HG02884 (cell line): ENCODE results near the gene PTTG1IP.
"Not testable (repeated sequence)": the region's sequence is repeated elsewhere in the genome, so short reads cannot be mapped to it uniquely, and the experiment has no call there.

ENCODE experiments used
- ATAC-seq: cut with Tn5 transposase; IDR thresholded peaks from one replicate; pipeline ENCODE4 v1.9.1; 2021; ENCODE audit warnings: mild to moderate bottlenecking, moderate library complexity; ENCODE audit not compliant: unreplicated experiment

PTTG1IP gene

GRCh38 chr21:44833663-44834062 lies 39.8 kb downstream of the PTTG1IP start:
- no peak for ATAC-seq

DNA sequence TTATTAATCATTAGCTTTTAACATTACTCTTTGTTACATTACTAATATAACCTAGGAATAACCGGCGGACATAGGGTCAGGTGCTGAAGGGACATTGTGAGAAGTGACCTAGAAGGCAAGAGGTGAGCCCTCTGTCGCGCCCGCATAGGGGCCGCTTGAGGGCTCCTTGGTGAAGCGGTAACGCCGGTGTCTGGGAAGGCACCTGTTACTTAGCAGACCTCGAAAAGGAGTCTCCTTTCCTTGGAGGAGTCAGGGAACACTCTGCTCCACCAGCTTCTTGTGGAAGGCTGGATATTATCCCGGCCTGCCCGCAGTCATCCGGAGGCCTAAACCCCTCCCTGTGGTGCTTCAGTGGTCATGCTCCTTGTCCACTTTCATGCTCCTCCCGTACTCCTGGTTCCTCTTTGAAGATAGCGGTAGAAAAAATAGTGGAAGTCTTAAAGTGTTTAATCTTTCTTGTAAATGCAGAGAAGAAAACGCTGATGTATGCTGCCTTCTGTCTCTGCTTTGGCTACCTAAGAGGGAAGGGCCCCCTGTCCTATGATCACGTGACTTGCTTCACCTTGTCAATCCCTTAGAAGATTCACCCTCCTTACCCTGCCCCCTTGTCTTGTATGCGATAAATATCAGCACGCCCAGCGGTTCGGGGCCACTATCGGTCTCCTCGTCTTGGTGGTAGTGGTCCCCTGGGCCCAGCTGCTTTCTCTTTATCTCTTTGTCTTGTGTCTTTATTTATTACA lies 40.8 kb downstream of the PTTG1IP start:
- ATAC-seq: not testable (repeated sequence)

DNA sequence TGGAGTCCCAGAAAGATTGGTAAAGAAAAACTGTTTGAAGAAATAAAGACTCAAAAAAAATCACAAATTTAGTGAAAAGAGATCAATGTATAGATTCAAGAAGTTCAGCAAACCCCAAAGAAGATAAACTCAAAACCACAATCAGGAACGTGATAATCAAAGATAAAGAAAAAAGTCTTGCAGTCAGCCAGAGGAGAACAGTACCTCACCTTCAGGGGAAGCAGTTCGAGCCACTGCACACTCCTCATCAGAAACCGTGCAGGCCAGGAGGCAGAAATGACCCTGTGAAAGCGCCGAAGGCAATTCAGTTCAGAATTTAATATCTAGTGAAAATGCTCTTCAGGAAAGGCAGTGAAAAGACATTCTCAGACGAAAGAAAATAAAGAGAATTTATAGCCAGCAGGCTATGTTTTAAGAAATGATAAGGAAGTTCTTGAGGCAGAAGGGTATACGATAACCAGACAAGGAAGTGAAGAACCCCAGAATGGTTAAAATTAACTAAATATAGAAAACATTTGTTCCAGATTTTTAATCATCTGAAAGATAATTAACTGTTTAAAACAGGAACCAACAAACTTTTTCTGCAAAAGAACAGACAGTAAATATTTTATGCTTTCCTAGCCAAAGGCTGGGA lies 42.1 kb downstream of the PTTG1IP start:
- no peak for ATAC-seq

DNA sequence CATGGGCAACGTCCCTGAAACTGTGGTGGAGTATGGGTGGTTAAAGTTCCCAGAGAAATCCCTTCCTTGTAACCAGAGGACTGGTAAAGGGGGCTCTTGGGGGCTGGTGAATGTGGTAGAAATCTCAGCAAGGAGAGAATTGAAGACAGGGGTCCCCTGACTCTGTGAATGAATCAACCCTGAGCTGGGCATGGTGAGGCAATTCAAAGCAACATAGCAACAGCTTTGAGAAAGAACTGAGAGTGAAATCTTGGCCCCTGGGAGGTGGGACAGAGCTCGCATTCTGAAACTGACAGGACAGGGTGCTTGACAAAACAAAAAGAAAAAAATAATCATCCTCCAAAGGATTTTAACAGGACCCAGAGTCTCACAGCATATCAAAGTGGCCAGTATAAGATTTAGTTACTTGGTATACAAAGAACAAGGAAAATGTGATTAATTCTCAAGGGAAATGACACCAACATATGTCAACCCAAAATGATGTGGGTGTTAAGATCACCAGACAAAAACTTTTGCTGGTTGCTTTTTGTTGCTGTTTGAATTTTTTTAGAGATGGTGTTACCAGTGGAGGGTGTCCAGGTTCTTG lies 43.9 kb downstream of the PTTG1IP start:
- no peak for ATAC-seq

GRCh38 chr21:44828362-44829056 lies 45.0 kb downstream of the PTTG1IP start:
- ATAC-seq: no peak

- no peak for ATAC-seq
Measured at GRCh38 chr21:44823179-44823660, 50.3 kb downstream of the PTTG1IP start.

- no peak for ATAC-seq
Measured at GRCh38 chr21:44822484-44823178, 50.9 kb downstream of the PTTG1IP start.

GRCh38 chr21:44820851-44821250 lies 52.6 kb downstream of the PTTG1IP start:
- no peak for ATAC-seq

DNA sequence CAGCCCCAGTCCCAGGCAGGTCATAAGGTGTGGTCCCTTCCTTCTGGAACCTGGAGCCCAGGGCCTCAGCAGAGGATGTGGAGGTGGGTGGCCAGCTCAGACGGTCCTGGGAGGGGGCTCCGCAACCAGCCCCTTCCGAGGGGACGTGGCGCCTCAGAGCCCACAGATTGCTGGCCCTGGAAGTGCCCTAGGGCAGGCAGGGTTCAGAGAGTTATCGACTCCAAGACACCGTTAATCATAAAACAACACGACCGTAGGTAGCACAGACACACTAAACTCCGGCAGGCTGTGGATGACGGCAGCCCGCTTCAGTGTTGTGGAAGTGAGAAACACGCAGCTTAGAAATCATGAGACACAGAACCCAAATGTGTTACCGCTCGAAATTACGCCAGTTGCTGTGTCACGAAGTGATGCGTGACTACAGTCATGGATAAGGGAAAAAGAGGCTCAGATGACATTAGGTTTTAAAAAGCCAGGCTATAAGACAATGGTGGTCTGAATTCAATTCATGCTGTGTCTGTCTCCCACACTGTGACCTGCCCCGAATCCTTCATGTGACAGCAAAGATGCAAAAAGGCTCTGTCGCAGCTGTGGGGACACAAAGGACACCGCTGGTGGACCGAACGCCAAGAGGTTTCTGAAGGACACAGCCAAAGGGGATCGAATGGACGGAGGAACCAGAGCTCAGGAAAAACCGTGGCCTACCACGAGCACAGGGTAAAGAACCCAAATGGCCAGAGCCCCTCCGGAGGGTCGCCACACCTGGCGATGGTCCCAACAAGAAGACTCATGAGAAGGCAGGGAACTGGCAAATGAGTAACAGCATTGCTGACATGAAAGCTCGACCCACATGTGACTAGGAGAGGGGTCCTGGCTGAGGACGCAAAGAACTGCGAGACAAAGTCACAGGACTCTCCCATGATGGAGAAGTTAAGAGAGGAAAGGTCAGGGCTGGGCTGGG lies 53.9 kb downstream of the PTTG1IP start:
- ATAC-seq: no peak

DNA sequence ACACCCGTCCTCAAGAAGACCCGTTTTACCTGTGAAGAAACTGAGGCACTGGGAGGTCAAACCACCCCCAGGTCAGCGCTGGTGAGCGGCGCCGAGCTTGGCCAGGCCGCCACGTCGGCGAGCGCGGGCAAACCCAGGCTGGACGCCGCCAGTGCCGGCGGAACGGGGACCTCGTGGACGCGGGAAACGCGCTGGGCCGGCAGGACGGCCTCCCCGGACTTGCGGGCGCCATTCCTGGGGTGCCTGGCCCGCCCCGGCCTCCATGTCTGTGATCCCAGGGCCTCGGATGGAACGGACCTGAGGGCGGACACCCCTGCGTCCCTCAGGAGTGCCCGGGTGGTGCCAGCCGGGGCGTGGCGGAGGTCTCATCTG lies 54.9 kb downstream of the PTTG1IP start:
- ATAC-seq: no peak

- peak; percentile 45 for ATAC-seq
Measured at GRCh38 chr21:44817914-44818639, 55.4 kb downstream of the PTTG1IP start, which contains the start of gene SUMO3. TSS of gene SUMO3 (minus strand) at chr21:44818062. CDS start at chr21:44817968, 94 bp downstream.

DNA sequence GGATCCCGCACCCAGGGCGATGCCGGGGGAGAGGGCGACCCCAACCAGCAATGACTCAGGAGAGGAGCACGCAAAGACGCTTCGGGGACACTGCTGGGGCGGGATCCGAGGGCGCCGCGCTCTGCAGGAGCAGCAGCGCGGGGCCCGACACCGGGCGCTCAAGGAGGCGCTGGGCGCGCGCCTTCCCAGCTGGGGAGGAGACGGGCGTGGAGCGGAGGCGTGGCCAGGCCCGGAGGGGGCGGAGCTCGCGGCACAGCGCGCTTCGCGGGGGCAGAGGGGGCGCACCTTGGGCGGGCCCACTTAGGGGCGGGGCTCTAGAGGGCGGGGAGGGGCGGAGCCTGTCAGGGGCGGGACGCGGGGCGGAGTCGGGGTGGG lies 56.0 kb downstream of the PTTG1IP start:
- peak; percentile 77 for ATAC-seq

- no peak for ATAC-seq
Measured at GRCh38 chr21:44816761-44817505, 56.6 kb downstream of the PTTG1IP start.

GRCh38 chr21:44815852-44816628 lies 57.5 kb downstream of the PTTG1IP start:
- ATAC-seq: no peak

- no peak for ATAC-seq
Measured at GRCh38 chr21:44815225-44815624, 58.3 kb downstream of the PTTG1IP start.

DNA sequence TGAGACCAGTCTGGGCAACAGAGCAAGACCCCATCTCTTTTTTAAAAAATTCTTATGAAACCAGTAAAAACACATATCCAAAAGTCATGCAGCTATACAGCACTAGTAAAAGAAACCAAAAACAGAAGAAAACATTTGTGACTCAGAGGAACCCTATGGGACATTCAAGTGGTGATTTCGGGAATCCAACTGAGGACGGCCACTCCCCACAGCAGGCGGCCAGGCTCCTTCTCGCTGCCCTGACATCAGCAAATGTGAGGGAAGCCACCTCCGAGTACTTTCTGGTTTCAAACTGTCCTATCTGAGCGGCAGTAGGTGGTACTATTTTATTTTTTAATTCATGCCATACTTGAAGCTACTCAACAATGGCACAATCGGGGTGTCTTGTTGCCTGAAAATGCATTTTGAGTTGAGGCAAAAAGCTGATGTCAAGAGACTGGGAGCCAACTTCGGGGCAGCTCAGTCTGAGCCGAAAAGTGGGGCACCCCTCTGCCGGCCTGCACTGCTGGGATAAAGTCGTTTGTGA lies 58.9 kb downstream of the PTTG1IP start:
- ATAC-seq: no peak

GRCh38 chr21:44813727-44814126 lies 59.8 kb downstream of the PTTG1IP start:
- ATAC-seq: no peak
